ENCODE measurements around the gene GDI2. TPM values are rescaled to one million over a fixed set of nuclear protein-coding genes. Genes with fewer than 3 reads are reported as not detected.
A peak's percentile ranks its signal among the peaks of the same experiment; 100 is the strongest.

Gene GDI2
- total and polyA plus RNA-seq, 2 of the 13 experiments (the other 11 are each of a cell fraction or from before 2014, with no cell fraction given), result 153 to 477 TPM

DNA sequence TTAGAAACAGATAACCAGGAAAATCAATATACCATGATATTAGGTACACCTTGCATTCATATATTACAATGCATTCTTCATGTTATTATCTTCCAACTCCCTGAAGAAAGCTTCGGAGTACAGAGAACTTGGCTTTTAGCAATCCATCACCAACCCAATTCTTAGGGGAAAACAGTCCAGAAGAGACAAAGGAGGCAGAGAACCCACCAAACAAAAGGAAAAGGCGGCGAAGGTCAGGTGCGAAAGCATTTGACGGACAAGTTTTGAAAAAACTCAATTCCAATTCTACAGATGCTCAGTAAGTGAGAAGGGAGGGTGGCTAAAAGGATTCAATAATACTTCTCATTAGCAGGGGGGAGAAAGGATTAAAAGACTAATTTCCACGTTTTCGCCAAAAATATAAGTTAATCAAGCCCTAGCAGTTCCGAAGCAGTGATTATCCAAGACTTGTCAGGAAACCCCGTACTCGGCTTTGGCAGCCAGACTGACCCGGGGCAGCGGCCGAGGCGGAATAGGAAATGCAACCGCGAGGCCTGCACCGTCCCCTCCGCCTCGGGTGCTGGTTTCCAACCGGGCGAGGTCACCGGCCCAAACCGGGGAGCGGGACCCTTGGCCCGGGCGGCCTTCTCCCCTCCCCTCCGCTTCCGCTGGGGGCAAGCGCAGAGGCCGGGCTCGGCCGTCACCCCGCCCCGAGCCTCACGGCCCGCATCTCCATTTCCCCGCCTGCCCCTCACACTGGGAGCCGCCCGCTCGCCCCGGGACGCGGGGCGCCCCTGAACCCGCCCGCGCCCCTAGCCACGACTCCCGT, 747 bp downstream of the GDI2 start (continued):
- TF ChIP-seq ZNF709 (CRISPR knock-in tag; IDR thresholded peaks at IDR 0.05), result 0 out of 2 replicates have a peak, but pooled peaks have one; percentile 22
- TF ChIP-seq ZSCAN30 (CRISPR knock-in tag; IDR thresholded peaks at IDR 0.05), result no peak
- TF ChIP-seq ZNF549 (CRISPR knock-in tag; IDR thresholded peaks at IDR 0.05), result no peak
- TF ChIP-seq, protein P1, sequence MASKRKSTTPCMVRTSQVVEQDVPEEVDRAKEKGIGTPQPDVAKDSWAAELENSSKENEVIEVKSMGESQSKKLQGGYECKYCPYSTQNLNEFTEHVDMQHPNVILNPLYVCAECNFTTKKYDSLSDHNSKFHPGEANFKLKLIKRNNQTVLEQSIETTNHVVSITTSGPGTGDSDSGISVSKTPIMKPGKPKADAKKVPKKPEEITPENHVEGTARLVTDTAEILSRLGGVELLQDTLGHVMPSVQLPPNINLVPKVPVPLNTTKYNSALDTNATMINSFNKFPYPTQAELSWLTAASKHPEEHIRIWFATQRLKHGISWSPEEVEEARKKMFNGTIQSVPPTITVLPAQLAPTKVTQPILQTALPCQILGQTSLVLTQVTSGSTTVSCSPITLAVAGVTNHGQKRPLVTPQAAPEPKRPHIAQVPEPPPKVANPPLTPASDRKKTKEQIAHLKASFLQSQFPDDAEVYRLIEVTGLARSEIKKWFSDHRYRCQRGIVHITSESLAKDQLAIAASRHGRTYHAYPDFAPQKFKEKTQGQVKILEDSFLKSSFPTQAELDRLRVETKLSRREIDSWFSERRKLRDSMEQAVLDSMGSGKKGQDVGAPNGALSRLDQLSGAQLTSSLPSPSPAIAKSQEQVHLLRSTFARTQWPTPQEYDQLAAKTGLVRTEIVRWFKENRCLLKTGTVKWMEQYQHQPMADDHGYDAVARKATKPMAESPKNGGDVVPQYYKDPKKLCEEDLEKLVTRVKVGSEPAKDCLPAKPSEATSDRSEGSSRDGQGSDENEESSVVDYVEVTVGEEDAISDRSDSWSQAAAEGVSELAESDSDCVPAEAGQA (IDR thresholded peaks at IDR 0.05; ENCODE audit: low read depth), result no peak
- TF ChIP-seq, protein P1 (CRISPR knock-in tag; IDR thresholded peaks at IDR 0.05; ENCODE audit: borderline replicate concordance), result peak; percentile 90; the same call in 1 of the 2 replicates
- TF ChIP-seq ZNF329 (CRISPR knock-in tag; IDR thresholded peaks at IDR 0.05; ENCODE audit: low read depth), result 0 out of 2 replicates have a peak, but pooled peaks have one; percentile 18
- TF ChIP-seq ZNF772 (CRISPR knock-in tag; IDR thresholded peaks at IDR 0.05), result peak; percentile 52; the same call in 1 of the 2 replicates
- no peak for TF ChIP-seq MIXL1 (CRISPR knock-in tag; IDR thresholded peaks at IDR 0.05)
- peak; percentile 53; the same call in 1 of the 2 replicates for TF ChIP-seq ZNF678 (CRISPR knock-in tag; IDR thresholded peaks at IDR 0.05)
- TF ChIP-seq, protein P2, sequence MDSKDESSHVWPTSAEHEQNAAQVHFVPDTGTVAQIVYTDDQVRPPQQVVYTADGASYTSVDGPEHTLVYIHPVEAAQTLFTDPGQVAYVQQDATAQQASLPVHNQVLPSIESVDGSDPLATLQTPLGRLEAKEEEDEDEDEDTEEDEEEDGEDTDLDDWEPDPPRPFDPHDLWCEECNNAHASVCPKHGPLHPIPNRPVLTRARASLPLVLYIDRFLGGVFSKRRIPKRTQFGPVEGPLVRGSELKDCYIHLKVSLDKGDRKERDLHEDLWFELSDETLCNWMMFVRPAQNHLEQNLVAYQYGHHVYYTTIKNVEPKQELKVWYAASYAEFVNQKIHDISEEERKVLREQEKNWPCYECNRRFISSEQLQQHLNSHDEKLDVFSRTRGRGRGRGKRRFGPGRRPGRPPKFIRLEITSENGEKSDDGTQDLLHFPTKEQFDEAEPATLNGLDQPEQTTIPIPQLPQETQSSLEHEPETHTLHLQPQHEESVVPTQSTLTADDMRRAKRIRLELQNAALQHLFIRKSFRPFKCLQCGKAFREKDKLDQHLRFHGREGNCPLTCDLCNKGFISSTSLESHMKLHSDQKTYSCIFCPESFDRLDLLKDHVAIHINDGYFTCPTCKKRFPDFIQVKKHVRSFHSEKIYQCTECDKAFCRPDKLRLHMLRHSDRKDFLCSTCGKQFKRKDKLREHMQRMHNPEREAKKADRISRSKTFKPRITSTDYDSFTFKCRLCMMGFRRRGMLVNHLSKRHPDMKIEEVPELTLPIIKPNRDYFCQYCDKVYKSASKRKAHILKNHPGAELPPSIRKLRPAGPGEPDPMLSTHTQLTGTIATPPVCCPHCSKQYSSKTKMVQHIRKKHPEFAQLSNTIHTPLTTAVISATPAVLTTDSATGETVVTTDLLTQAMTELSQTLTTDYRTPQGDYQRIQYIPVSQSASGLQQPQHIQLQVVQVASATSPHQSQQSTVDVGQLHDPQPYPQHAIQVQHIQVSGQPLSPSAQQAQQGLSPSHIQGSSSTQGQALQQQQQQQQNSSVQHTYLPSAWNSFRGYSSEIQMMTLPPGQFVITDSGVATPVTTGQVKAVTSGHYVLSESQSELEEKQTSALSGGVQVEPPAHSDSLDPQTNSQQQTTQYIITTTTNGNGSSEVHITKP (CRISPR knock-in tag; IDR thresholded peaks at IDR 0.05; ENCODE audit: low read depth), result no peak
- TF ChIP-seq ZNF44 (CRISPR knock-in tag; IDR thresholded peaks at IDR 0.05), result no peak
- TF ChIP-seq ZFP37 (CRISPR knock-in tag; IDR thresholded peaks at IDR 0.05; ENCODE audit: borderline replicate concordance), result no peak
- TF ChIP-seq FOXJ3 (CRISPR knock-in tag; IDR thresholded peaks at IDR 0.05; ENCODE audit: borderline replicate concordance), result no peak
- TF ChIP-seq, protein P3, sequence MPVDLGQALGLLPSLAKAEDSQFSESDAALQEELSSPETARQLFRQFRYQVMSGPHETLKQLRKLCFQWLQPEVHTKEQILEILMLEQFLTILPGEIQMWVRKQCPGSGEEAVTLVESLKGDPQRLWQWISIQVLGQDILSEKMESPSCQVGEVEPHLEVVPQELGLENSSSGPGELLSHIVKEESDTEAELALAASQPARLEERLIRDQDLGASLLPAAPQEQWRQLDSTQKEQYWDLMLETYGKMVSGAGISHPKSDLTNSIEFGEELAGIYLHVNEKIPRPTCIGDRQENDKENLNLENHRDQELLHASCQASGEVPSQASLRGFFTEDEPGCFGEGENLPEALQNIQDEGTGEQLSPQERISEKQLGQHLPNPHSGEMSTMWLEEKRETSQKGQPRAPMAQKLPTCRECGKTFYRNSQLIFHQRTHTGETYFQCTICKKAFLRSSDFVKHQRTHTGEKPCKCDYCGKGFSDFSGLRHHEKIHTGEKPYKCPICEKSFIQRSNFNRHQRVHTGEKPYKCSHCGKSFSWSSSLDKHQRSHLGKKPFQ (CRISPR knock-in tag; IDR thresholded peaks at IDR 0.05; ENCODE audit: insufficient replicate concordance), result peak; percentile 14
- 0 out of 2 replicates have a peak, but pooled peaks have one; percentile 42 for TF ChIP-seq ZBTB8A (CRISPR knock-in tag; IDR thresholded peaks at IDR 0.05; ENCODE audit: borderline replicate concordance, low read depth)
- TF ChIP-seq ZSCAN20 (CRISPR knock-in tag; IDR thresholded peaks at IDR 0.05; ENCODE audit: borderline replicate concordance), result 0 out of 2 replicates have a peak, but pooled peaks have one; percentile 64
- no peak for TF ChIP-seq ZNF839 (CRISPR knock-in tag; IDR thresholded peaks at IDR 0.05; ENCODE audit: borderline replicate concordance)
- no peak for TF ChIP-seq NFRKB (IDR thresholded peaks at IDR 0.05)
